HG03469 (cell line): Measurements from ENCODE around the gene ROBO1.
"Not testable (repeated sequence)": the region's sequence is repeated elsewhere in the genome, so short reads cannot be mapped to it uniquely, and the experiment has no call there.

Experiments
- ATAC-seq: cut with Tn5 transposase; IDR thresholded peaks from one replicate; pipeline ENCODE4 v1.9.1; 2021; ENCODE audit warnings: mild to moderate bottlenecking, moderate library complexity, moderate number of reproducible peaks; ENCODE audit not compliant: unreplicated experiment

ROBO1 gene

DNA sequence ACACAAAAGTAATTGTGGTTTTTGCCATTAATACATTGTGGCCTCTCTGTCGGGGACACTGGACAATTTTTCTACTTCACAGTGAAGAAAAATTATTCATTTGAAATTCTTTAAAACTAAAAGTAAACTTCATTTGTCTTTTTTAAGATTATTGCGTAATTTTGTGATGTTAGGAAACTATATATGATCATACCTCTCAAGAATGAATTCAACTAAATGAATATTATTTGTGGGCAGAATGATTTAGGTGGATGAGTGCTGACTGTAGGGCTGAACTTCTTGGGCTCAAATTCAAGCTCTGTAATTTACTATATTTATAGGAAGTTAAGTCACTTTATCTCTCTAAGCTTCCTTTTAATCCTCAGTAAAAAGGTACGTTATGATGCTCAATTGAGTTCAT, 441.2 kb downstream of the ROBO1 start:
- no peak for ATAC-seq

DNA sequence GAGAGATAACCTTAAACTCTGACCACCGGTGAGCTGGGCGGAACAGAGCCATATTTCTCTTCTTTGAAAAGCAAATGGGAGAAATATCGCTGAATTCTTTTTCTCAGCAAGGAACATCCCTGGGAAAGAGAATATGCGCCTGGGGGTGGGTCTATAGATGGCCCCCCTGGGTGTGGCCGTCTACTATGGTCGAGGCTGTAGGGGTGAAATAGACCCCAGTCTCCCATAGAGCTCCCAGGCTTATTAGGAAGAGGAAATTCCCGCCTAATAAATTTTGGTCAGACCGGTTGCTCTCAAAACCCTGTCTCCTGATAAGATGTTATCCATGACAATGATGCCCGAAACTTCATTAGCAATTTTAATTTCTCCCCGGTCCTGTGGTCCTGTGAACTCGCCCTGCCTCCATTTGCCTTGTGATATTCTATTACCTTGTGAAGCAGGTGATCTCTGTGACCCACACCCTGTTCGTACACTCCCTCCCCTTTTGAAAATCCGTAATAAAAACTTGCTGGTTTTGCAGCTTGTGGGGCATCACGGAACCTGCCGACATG, 441.9 kb downstream of the ROBO1 start:
- not testable (repeated sequence) for ATAC-seq

DNA sequence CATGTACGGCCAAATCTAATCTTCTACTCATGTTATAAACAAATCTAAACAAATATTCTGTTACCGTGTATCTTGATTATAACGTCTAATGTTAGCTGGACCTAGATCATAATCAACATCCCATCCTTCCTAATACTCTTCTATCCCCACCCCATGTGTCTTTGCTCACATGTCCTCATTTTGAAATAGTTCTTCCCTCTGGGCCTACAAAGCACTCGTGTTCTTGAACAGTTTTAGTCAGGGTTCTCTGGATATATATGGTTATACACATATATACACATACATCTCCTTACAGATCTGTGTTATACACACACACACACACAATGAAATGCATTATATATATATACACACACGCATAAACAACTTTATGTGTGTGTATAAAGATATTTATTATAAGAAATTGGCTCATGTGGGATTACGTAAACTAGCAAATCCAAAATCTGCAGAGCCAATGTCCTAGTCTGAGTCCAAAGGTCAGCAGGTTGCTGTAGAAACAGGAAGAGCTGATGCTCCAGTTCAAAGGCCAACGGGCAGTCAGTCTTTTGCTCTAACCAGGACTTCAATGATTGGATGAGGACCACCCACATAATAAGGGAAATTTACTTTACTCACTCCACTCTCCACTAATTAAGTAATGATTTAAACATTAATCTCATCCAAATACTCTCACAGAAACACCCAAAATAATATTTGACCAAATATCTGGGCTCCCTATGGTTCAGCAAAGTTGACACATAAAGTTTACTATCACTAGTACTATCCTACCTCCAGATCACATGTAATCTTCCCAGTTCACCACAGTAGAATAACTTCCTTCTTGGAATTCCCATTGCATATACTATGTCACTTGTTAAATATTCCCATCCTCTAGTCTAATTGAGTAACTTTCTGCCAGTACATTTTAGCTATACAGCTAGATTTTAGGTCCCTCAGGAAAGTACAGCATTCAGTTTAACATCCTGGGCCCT, 450.0 kb downstream of the ROBO1 start:
- ATAC-seq, result no peak

DNA sequence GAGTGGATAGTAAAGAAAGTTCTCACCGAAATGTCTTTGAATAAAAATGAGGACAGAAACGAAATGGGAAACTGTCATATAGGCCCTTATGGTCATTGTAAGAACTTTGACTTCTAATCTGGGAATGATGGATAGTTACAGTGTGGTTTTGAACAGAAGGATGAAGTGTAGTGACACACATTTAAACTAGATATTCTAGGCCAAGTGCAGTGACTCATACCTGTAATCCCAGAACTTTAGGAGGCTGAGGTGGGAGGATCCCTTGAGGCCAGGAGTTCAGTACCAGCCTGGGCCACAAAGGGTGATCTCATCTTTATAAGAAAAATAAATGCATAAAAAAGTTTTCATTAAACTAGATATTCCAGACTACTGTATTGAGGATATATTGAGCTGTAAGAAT, 452.8 kb downstream of the ROBO1 start:
- no peak for ATAC-seq

DNA sequence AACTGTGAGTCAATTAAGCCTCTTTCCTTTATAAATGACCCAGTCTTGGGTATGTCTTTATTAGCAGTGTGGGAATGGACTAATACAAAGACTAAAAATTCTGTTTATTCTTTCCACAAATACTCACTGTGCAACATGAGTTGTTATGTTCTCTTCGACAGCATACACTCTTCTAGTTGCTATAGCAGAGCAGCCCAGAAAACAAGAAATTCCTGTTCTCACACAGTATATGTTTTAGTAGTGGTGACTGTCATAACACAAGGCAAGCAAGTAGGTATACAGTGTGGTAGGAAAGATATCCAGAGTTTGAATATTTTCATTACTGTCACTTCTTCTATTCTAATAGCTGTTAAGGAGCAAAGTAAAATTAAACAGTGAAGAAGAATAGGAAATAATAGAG, 453.3 kb downstream of the ROBO1 start:
- no peak for ATAC-seq

DNA sequence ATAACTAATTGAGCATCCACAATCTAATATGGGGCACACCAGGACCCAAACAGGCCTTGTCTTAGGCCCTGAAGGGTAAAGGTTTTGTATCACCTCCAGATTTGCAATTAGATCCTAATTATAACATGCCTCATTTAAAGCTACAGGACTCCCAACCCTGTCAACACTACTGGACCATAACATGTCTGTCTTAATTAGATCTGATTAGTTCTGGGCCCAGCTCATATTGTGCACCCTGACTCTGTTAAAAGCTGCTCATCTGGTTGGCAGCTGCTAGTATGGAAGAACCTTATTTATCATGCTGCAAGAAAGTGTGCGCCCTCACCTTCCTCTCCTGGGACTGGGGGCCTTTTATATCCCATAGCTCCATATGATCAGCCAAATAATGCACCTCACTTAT, 457.8 kb downstream of the ROBO1 start:
- no peak for ATAC-seq

DNA sequence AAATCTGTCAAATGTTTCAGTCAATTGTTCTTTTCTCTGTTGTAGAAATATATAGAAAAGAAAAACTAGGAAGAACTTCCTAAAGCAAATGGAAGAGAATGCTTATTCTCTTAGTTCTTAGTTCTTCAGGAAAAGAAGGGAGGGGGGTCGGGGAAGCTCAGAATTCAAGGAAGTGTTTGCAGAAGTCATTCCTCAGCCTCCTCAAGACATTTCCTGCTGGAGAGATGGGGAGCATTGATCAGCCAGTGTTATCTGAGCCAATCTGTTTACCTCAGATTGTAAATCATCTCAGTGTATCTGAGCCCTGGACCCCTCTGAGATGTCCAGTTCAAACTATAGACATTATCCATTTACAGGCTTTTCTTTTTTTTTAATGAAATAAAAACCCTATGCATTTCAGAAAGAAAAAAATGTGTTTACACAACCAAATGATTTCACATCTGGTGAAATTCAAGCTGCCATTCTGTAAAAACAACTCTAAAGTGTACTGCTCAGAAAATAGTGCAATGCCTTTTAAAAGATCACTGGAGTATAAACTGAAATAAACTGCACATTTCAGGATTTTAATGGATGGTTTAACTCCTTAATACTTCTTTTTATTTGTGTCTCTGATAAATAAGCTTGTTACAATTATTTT, 460.7 kb downstream of the ROBO1 start:
- ATAC-seq, result no peak

DNA sequence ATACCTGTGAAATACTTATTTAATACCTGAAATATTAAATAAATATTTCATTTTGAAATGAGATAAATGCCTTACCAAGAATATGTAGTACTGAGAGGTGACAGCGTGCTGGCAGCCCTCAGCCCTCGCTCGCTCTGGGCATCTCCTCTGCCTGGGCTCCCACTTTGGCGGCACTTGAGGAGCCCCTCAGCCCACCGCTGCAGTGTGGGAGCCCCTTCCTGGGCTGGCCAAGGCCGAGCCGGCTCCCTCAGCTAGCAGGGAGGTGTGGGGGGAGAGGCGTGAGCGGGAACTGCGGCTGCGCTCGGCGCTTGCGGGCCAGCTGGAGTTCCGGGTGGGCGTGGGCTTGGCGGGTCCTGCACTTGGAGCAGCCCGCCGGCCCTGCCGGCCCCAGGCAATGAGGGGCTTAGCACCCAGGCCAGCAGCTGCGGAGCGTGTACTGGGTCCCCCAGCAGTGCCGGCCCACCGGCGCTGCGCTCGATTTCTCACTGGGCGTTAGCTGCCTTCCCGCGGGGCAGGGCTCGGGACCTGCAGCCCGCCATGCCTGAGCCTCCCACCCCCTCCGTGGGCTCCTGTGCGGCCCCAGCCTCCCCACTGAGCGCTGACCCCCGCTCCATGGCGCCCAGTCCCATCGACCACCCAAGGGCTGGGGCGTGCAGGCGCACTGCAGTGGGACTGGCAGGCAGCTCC, 467.7 kb downstream of the ROBO1 start:
- ATAC-seq, result not testable (repeated sequence)

DNA sequence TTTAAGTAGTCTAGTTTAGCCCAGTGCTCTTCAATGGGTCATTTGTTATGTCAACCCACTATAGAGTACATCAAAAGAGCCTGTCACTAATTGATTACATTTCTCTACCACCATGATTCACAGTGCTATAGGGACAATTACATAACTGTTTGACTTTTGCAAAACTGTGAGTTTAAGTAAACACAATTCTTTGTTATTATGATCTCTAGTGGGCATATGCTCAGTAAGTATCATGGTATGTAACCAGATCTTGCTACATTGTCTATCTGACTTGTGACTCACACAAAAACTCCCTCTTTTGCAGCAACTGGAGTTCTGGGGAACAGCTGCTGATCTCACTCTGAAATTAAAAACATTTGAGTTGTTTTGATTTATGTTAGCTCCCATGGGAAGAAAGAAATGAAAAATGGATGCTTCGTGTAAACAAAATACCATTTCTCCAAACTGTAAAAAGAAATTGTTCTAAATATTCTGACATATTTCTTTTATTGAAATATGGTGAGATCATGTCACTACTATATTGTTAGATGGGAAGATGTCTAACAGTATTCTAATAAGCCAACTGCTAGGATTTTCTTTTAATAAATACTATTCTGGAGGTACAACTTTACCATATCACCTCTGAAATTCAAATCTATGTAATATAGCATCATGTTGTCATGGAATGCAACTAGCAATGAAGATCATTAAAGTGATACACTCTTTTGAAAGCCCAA, 470.4 kb downstream of the ROBO1 start:
- no peak for ATAC-seq

DNA sequence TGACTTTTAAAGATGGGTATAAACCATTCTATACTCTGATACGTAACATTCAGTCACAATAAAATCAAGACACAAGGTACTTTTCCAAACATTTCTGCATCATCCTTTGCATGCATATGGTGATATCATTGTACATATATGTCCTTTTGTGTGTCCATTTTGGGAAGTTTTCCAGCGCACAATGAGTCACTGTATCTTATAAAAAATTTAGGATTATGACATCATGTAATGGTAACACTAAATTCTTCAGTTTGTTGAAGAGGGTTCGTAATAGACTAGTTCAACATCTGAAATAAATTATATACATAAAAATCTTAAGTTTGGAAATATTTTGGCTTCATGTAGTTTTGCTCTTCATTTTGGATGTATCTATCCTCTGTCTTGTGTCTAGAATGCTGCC, 480.9 kb downstream of the ROBO1 start:
- no peak for ATAC-seq

DNA sequence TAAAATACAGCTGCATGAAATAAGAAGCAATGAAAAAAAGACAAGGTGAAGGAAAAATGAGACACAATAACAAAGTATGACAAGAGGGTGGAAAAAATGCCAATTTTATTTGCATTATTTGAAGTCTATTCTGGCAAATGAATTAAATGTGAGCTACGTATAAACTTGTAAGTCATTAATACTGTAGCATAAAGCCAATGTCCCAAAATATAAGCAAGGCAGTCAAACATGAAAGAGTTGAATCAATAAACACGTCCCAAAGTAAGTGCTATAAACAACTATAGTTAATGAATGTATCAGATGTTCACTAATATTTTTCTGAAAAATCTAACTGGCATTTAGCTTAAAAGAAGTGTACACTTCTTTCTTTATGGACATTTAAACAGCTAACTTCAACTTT, 481.9 kb downstream of the ROBO1 start:
- ATAC-seq, result no peak

DNA sequence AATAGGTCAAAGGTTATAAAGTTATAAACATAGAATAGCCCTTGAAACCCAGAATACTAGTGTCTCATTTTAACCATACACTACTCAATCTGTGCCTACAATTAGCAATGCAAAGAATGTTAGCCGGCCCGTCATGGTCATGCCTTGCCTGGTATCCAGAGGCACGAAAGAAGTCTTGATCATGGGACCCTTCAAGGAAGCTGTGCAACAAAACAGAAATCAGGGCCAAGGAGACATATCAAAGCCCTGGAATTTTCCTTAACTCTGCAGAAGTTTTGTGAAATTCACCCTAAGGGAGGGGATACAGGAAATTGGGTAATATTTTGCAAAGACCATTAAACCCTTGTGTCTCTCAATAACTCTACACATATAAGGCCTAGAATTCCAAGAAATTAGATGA, 482.4 kb downstream of the ROBO1 start:
- no peak for ATAC-seq

DNA sequence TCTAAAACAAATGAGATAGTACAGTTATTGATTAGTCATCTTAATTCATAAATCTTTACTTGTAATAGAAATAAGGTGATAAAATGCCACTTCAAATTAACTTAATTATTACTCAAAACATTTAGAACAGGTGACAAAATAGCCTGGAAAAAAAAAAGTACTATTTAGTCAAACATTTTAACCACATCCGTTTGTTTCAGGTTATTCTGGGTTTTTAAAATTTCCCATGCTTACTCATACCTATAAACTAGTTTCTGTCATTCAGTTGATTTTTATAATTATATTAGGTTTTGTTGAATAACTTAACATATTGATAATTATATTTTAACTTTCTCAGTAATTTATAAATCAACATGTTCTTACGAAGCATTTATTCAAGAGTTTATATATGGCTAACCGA, 483.0 kb downstream of the ROBO1 start:
- ATAC-seq, result no peak

DNA sequence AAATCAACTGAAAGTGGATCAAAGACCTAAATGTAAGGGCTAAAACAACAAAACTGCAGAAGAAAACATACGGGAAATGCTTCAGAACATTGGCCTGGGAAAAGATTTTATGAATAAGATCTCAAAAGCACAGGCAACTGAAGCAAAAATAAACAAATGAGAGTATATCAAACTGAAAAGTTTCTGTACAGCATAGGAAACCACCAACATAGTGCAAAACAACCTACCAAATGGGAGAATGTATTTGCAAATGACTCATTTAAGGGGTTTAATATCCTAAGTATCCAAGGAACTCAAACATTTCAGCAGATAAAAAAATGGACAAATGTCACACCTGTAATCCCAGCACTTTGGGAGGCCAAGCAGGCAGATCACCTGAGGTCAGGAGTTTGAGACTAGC, 489.1 kb downstream of the ROBO1 start:
- no peak for ATAC-seq

DNA sequence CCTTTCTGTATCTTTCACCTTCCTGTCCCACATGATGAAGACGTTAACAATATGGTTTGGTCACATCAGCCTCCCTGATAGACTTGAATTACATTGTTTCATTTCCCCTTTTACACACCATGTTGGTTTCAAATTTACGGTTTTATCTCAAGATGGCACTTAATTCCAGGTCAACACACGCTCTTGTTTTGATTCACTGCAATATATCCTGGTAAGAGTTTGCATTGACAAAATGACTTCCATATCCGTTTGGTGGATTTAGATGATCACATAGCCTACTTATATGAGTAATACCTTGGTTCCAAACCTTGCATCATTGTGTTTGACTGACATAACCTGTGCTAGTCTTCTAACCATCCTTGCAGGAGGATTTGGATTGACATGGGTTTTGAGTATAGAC, 499.4 kb downstream of the ROBO1 start:
- no peak for ATAC-seq

DNA sequence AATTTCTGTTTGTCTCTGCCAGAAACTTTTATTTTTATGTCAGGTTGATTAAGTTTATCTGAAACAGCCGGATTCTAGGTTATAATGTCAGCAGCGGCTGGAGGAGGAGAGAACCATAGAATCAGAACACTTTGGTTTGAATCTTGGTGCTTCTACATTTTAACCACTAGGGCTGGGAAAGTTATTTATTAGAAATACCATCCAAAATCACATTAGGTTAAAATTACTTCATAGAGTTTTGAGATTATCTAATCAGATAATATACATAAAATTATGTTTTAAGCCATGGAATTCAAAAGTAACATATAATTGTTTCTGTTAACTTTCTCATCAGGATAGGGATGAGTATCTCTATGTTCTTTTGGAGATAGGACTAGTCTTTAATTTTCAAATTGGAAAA, 502.9 kb downstream of the ROBO1 start:
- ATAC-seq, result no peak

DNA sequence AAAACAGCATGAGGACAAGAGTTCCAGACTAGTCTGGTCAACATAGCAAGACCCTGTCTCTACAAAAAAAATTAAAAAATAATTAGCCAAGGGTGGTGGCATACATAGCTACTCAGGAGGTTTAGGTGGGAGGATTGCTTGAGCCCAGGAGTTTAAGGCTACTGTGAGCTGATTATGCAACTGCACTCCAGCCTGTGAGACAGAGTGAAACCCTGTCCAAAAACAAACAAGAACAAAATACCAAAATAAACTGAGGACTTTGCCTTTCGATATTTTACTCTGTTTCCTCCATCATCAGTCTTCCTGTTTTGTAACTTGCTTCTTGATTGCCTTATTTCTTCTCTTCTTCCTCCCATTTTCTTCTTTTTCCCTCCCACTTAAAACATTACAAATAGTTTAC, 504.4 kb downstream of the ROBO1 start:
- ATAC-seq, result no peak

DNA sequence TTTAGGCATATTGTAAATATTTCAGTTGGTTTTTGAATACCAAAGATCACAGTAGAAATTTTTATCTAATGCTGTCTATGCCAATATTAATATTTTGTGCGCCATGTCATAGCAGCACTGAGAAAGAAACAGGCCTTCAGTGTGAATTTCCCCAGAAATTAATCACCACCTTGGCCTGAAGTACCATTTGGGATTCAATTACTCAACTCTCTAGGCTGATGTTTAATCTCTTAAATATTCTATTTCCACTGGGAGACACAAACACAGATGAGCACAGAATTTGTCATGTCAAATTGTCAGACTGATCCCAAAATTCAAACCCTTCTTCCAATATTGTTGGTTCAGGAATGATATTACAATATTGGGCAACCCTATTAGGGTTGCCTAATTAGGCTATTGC, 509.3 kb downstream of the ROBO1 start:
- ATAC-seq, result no peak

DNA sequence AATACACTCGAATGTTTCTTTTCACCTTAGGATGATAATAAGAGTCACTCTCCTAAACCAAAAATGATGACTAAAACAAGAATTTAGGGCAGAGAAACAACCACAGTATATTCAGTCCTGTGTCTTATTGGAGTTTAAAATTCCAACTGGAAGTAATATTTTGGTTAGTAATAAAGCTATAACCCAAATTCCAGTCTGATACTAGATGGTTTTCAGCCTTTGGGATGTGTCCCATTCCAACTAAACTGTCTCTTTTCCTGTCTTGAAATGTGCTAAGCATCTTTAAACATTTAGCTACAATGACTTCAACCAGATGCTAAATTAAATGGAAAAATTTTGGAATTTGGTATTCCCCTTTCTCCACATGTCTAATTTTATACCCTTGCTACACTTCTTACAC, 510.0 kb downstream of the ROBO1 start:
- no peak for ATAC-seq

DNA sequence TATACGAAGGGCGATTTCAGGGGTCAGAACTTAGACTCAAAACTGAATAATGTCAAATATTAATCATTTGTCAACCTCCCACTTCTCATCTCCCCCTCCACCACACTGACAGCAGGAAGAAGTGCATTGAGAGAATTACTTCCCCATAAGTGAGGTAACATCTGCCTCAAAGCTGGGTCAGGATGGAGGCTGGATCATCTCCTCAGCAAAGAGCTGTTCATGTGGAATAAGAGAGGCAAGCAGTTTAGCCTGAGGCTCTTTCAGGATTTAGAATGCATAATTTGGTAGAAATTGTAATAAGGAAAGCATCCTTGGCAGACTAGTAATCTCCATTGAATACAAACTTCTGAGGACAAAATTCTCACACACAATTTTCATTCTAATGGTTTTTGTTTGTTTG, 512.1 kb downstream of the ROBO1 start:
- ATAC-seq, result no peak

DNA sequence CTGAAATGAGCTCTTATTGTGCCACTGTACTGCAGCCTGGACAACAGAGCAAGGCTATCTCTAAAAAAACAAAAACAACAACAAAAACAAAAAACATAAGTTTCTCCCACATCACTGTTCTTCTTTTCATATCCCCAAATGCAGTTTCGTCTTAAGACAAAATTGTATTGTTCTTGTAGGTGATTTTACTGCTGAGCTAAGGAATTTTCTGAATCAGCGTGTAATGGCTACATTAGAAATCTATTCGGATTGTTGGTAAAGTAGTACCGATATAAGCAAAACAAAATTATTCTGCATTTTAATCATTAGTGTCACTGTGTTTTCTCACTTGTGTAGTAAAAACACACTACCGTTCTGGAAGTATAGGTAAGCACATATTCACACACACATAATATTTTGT, 512.5 kb downstream of the ROBO1 start:
- ATAC-seq, result no peak
